Measurements from ENCODE around the gene IMMP1L.
"Not testable (repeated sequence)": the region's sequence is repeated elsewhere in the genome, so short reads cannot be mapped to it uniquely, and the experiment has no call there.

IMMP1L gene
- total RNA-seq: 6.0 to 11.7 (median 9.1) reads per million in 4 experiments

GRCh38 chr11:31509429-31510345 is at the start of gene IMMP1L, which contains the start of gene ELP4:
Gene IMMP1L (minus strand): TSS chr11:31509622. CDS start chr11:31463276, 46,346 bp downstream.
Gene ELP4 (plus strand): TSS chr11:31509767. CDS start chr11:31509785, 18 bp downstream.
- DNase-seq: peak; percentile 93

GRCh38 chr11:31558001-31558400 is 48.6 kb upstream of the IMMP1L start:
- DNase-seq: no peak

GRCh38 chr11:31555938-31556337 is 46.5 kb upstream of the IMMP1L start:
- DNase-seq: no peak

GRCh38 chr11:31542862-31543261 is 33.4 kb upstream of the IMMP1L start:
- no peak for DNase-seq

- DNase-seq: no peak
Observed at GRCh38 chr11:31535479-31535878, 26.1 kb upstream of the IMMP1L start.

GRCh38 chr11:31531293-31531692 is 21.9 kb upstream of the IMMP1L start:
- DNase-seq: no peak

GRCh38 chr11:31529701-31530100 is 20.3 kb upstream of the IMMP1L start:
- DNase-seq: no peak

GRCh38 chr11:31529189-31529588 is 19.8 kb upstream of the IMMP1L start:
- no peak for DNase-seq

- no peak for DNase-seq
Observed at GRCh38 chr11:31521497-31522150, 12.2 kb upstream of the IMMP1L start.

GRCh38 chr11:31512117-31512516 is 2.7 kb upstream of the IMMP1L start:
- DNase-seq: no peak

GRCh38 chr11:31509051-31509428 is 382 bp downstream of the IMMP1L start:
- no peak for DNase-seq

- no peak for DNase-seq
Observed at GRCh38 chr11:31500560-31500959, 8.9 kb downstream of the IMMP1L start.

- DNase-seq: no peak
Observed at GRCh38 chr11:31499576-31500178, 9.7 kb downstream of the IMMP1L start.

GRCh38 chr11:31493762-31494161 is 15.7 kb downstream of the IMMP1L start:
- not testable (repeated sequence) for DNase-seq

- no peak for DNase-seq
Observed at GRCh38 chr11:31493235-31493634, 16.2 kb downstream of the IMMP1L start.

GRCh38 chr11:31492320-31492913 is 17.0 kb downstream of the IMMP1L start:
- no peak for DNase-seq

GRCh38 chr11:31487848-31488247 is 21.6 kb downstream of the IMMP1L start:
- DNase-seq: no peak

- DNase-seq: no peak
Observed at GRCh38 chr11:31484497-31484896, 24.9 kb downstream of the IMMP1L start.

GRCh38 chr11:31480930-31481329 is 28.5 kb downstream of the IMMP1L start:
- no peak for DNase-seq

- no peak for DNase-seq
Observed at GRCh38 chr11:31479066-31479465, 30.4 kb downstream of the IMMP1L start.

- DNase-seq: no peak
Observed at GRCh38 chr11:31478223-31478590, 31.2 kb downstream of the IMMP1L start.

- no peak for DNase-seq
Observed at GRCh38 chr11:31477528-31478222, 31.7 kb downstream of the IMMP1L start.
